Keratinocyte (primary cell): ENCODE results near the gene GPX3. TPM values are rescaled to one million over a fixed set of nuclear protein-coding genes. Genes with fewer than 3 reads are reported as not detected.
A peak's percentile ranks its signal among the peaks of the same experiment; 100 is the strongest.

Experiments used
- DNase-seq: peaks from one replicate; pipeline ENCODE4 v3.0.0-alpha.2; 2011; ENCODE audit warnings: low read depth, missing footprints, low spot score
- FAIRE-seq: peaks from 2 replicates; lab custom pipeline; 2011; peaks lifted over from hg19 to GRCh38; lab: Jason Lieb, UNC
- H2AFZ ChIP-seq: 2 replicates; pipeline ENCODE4 v1.6.0; 2012; ENCODE audit warnings: low read length, control low read depth, inconsistent platforms; ENCODE audit not compliant: control insufficient read depth
- H3K27ac ChIP-seq: 2 replicates; pipeline ENCODE4 v1.5.1; 2011; ENCODE audit warnings: low read length; ENCODE audit not compliant: control insufficient read depth, insufficient read depth
- H3K27me3 ChIP-seq: 3 replicates; pipeline ENCODE4 v1.6.0; 2011; ENCODE audit warnings: low read length; ENCODE audit not compliant: control insufficient read depth, insufficient read depth; ENCODE audit errors: extremely low read depth
- H3K36me3 ChIP-seq, 2 experiments: 2 replicates in 1 of 2; 3 replicates in 1 of 2; pipeline ENCODE4 v1.5.1; 2011; ENCODE audit warnings: low read length in 2 of 2, mild to moderate bottlenecking in 1 of 2; ENCODE audit not compliant: control insufficient read depth in 2 of 2, insufficient read depth in 2 of 2; ENCODE audit errors: extremely low read depth in 1 of 2
- H3K4me1 ChIP-seq: 3 replicates; pipeline ENCODE4 v1.5.1; 2011; ENCODE audit warnings: low read length; ENCODE audit not compliant: control insufficient read depth, insufficient read depth; ENCODE audit errors: extremely low read depth
- H3K4me2 ChIP-seq: 3 replicates; pipeline ENCODE4 v1.6.0; 2011; ENCODE audit warnings: low read depth, low read length; ENCODE audit not compliant: control insufficient read depth, insufficient read depth; ENCODE audit errors: extremely low read depth
- H3K4me3 ChIP-seq, 3 experiments: fragments of 200-600 bp in 1 of 3; sonication (generic) in 1 of 3; 2 replicates in 2 of 3; 3 replicates in 1 of 3; pipeline ENCODE4 v1.5.1; 2011 to 2016; ENCODE audit warnings: low read length in 3 of 3, mild to moderate bottlenecking in 3 of 3, control low read depth in 2 of 3, inconsistent platforms in 1 of 3, low read depth in 1 of 3, mixed read lengths in 1 of 3, mixed run types in 1 of 3, moderate library complexity in 1 of 3; ENCODE audit not compliant: control insufficient read depth in 2 of 3, insufficient read depth in 2 of 3; ENCODE audit errors: extremely low read depth in 1 of 3
- H3K79me2 ChIP-seq: 2 replicates; pipeline ENCODE4 v1.6.0; 2012; ENCODE audit warnings: low read length; ENCODE audit not compliant: control insufficient read depth, insufficient read depth
- H3K9ac ChIP-seq: 3 replicates; pipeline ENCODE4 v1.6.0; 2011; ENCODE audit warnings: low read length; ENCODE audit not compliant: control insufficient read depth, insufficient read depth; ENCODE audit errors: extremely low read depth
- H3K9me1 ChIP-seq: 3 replicates; pipeline ENCODE4 v1.6.0; 2011; ENCODE audit warnings: low read length; ENCODE audit not compliant: control insufficient read depth, insufficient read depth; ENCODE audit errors: extremely low read depth
- H3K9me3 ChIP-seq: 2 replicates; pipeline ENCODE4 v1.5.1; 2012; ENCODE audit warnings: low read depth, low read length; ENCODE audit not compliant: control insufficient read depth
- H4K20me1 ChIP-seq: 3 replicates; pipeline ENCODE4 v1.6.0; 2011; ENCODE audit warnings: low read length; ENCODE audit not compliant: control insufficient read depth, insufficient read depth; ENCODE audit errors: extremely low read depth
- EZH2 ChIP-seq: IDR thresholded peaks from one replicate; pipeline ENCODE4 v1.6.1; 2012; ENCODE audit warnings: inconsistent platforms, mild to moderate bottlenecking, low read length, moderate library complexity
- dilution Hi-C: fragments of 300-500 bp; cut with MboI; formaldehyde crosslinking; loops from one replicate; pipeline ENCODE4 v1.7.0; 2020; ENCODE audit warnings: low sequenced_read_pairs; ENCODE audit not compliant: extremely low pct_ligation_motif_present
- polyA plus RNA-seq, 5 experiments: library from polyadenylated mRNA; depleted of rRNA in 3 of 5; stranded (reverse) in 3 of 5; stranded (forward) in 1 of 5; unstranded in 1 of 5; fragments of >200 nt; gene quantifications; 1 replicate in 1 of 5; 2 replicates in 3 of 5; 3 replicates in 1 of 5; pipeline versions ENCODE4 v1.2.1 to v1.2.3, GENCODE V29; 2011 to 2012; ENCODE audit warnings: missing spikeins in 2 of 5, low read depth in 1 of 5, low replicate concordance in 1 of 5
- TF ChIP-seq, protein P1 (sequence below), 3 experiments: IDR thresholded peaks in 1 of 3; conservative IDR thresholded peaks in 1 of 3; optimal IDR thresholded peaks in 1 of 3; 2 replicates in 2 of 3; 3 replicates in 1 of 3; pipeline versions ENCODE3 to v1.5.1; 2011; ENCODE audit warnings: low read length in 3 of 3, mild to moderate bottlenecking in 3 of 3, moderate library complexity in 2 of 3, control low read depth in 1 of 3, inconsistent platforms in 1 of 3; ENCODE audit not compliant: insufficient read depth in 2 of 3; ENCODE audit errors: extremely low read depth in 1 of 3

Gene GPX3
- polyA plus RNA-seq, 1 donor (not counting 4 experiments of a cell fraction or from before 2014, with no cell fraction given) = 120 TPM

DNA sequence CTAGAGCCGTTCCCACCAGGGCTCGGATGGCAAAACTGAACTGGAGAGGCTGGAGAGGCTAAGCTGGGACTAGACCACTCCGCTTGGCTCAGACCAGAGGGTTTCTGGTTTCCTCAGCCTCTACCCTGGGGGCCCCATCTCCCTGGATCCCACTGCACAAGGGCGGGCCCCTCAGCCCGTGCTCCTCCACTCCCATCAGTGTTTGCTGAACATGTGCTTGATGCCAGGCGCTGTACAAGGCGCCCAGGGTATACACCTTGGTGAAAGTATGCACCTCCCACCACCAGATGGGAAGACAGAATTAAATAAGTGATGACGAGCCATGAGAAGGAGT is 18.0 kb downstream of the GPX3 start:
- Histone ChIP-seq H3K4me2 (no peak overlapping the region), H3K4me1 (peaks cover 36% of the 10 kb centered on the region), H2AFZ (no peak overlapping the region), H3K36me3 (peaks cover 50 to 79% of the 10 kb centered on the region in 2 experiments), H3K27me3 (no peaks in the 10 kb centered on the region), H3K27ac (no peak overlapping the region), H4K20me1 (no peaks in the 10 kb centered on the region), H3K4me3 (no peak overlapping the region), H3K79me2 (no peaks in the 10 kb centered on the region), H3K9ac (no peak overlapping the region), H3K9me1 (peaks cover 2% of the 10 kb centered on the region), H3K9me3 (no peaks in the 10 kb centered on the region)
- TF ChIP-seq, protein P1, sequence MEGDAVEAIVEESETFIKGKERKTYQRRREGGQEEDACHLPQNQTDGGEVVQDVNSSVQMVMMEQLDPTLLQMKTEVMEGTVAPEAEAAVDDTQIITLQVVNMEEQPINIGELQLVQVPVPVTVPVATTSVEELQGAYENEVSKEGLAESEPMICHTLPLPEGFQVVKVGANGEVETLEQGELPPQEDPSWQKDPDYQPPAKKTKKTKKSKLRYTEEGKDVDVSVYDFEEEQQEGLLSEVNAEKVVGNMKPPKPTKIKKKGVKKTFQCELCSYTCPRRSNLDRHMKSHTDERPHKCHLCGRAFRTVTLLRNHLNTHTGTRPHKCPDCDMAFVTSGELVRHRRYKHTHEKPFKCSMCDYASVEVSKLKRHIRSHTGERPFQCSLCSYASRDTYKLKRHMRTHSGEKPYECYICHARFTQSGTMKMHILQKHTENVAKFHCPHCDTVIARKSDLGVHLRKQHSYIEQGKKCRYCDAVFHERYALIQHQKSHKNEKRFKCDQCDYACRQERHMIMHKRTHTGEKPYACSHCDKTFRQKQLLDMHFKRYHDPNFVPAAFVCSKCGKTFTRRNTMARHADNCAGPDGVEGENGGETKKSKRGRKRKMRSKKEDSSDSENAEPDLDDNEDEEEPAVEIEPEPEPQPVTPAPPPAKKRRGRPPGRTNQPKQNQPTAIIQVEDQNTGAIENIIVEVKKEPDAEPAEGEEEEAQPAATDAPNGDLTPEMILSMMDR (optimal IDR thresholded peaks at IDR 0.05 in 1 of 3, IDR thresholded peaks at IDR 0.05 in 1 of 3, conservative IDR thresholded peaks at IDR 0.05 in 1 of 3; ENCODE audit: extremely low read depth in 1 of 3, insufficient read depth in 2 of 3, low read length in 3 of 3) = no peak
- TF ChIP-seq EZH2 = no peak
- dilution Hi-C loops = no loop called here
- DNase-seq (no peak), FAIRE-seq (no peak)

DNA sequence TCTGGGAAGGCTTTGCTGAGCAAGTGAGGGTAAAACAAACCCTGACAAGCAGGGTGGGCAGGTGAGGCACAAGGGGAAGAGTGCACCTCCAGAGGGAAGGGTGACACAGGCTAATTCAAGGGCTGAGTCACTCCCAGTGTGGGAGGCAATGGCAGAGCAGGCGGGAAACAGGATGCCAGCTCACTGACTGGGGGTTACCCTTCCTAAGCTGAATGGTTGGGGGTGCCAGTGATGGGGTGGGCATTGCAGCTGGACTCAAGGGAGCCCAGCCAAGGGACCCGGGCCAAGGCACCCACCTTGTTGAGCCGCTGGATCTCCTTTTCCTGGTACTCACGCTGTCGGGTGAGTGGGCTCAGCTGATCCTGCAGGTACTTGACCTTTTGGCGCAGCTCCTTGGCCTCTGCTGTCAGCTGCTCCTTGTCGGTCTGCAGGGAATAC is 18.4 kb downstream of the GPX3 start:
- H3K4me1 ChIP-seq = peaks cover 36% of the 10 kb centered on the region
- no peak overlapping the region for H3K27ac ChIP-seq
- no peaks in the 10 kb centered on the region for H3K79me2 ChIP-seq
- H3K27me3 ChIP-seq = no peaks in the 10 kb centered on the region
- DNase-seq (no peak), FAIRE-seq (peak; percentile 26)
- H3K36me3 ChIP-seq = peaks cover 48 to 81% of the 10 kb centered on the region in 2 experiments
- dilution Hi-C loops = no loop called here
- H3K4me3 ChIP-seq = no peak overlapping the region
- TF ChIP-seq, protein P1 (optimal IDR thresholded peaks at IDR 0.05 in 1 of 3, IDR thresholded peaks at IDR 0.05 in 1 of 3, conservative IDR thresholded peaks at IDR 0.05 in 1 of 3; ENCODE audit: extremely low read depth in 1 of 3, insufficient read depth in 2 of 3, low read length in 3 of 3) = no peak
- no peak for TF ChIP-seq EZH2
- H3K9me3 ChIP-seq = no peaks in the 10 kb centered on the region
- peaks cover 2% of the 10 kb centered on the region for H3K9me1 ChIP-seq
- no peak overlapping the region for H3K9ac ChIP-seq
- no peak overlapping the region for H2AFZ ChIP-seq
- H4K20me1 ChIP-seq = no peaks in the 10 kb centered on the region
- no peak overlapping the region for H3K4me2 ChIP-seq
